Measurements from ENCODE around the gene CHCHD10. TPM values are rescaled to one million over a fixed set of nuclear protein-coding genes. Genes with fewer than 3 reads are reported as not detected.
A peak's percentile ranks its signal among the peaks of the same experiment; 100 is the strongest.

CHCHD10 gene
- total and polyA plus RNA-seq, 2 donors (not counting 1 experiment from before 2014, with no cell fraction given) = 54.0 to 124 TPM

DNA sequence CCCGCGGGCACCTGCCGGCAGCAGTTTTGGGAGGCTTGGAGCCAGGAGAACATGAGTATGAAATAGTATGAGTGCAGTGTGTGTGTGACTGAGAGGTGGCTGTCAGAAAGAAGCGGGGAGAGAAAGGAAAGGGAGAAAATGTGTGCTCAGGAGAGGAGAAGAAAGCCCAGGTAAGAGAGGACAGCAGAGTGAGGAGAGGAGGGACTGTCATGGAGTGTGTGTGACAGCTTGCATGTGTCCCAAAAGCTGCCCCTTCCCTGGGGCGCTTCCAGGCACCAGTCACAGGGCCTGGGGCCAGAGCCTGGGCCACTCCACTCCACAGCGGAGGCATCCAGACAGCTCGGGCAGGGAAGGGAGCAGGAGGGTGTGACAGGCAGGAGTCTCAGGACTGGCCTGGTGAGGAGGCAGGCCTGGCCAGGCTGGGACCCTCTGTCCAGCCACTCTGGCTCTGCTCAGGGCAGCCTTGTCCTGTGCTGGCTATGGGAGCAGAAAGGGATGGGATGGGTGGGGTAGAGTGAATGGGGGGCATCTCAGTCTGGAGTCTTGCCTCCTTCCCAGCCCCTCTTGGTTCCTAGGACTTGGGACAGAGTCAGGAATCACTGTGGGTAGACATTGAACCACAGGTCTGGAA is 5.8 kb upstream of the CHCHD10 start:
- Mint-ChIP-seq H3K4me1 (peaks cover 34% of the 10 kb centered on the region), H3K9me3 (ENCODE audit: insufficient read depth) (no peaks in the 10 kb centered on the region), H3K27me3 (no peaks in the 10 kb centered on the region), H3K27ac (peak overlapping the region; percentile 54), H3K4me3 (peak overlapping the region; percentile 92)
- 93% methylated on average over 5 of the region's 7 CpGs for WGBS (ENCODE audit: insufficient coverage)
- no peaks in the 10 kb centered on the region for H3K9me3 ChIP-seq (ENCODE audit: control extremely low read depth in 1 of 3, control insufficient read depth in 2 of 3, insufficient read depth in 1 of 3, low read length in 2 of 3)
- H3K79me2 ChIP-seq (ENCODE audit: control insufficient read depth, insufficient read depth, low read length) = peaks cover 14% of the 10 kb centered on the region
- peak overlapping the region; percentile 65 for H3K9ac ChIP-seq (ENCODE audit: low read length)
- CTCF ChIA-PET = interaction anchor here (0.9 to 12.8 kb wide), 12 partner anchors 16 to 84 kb away, joined by 3 to 188 read pairs (median 4); partner anchors contain the start of genes SLC2A11, VPREB3 and ZNF70
- POLR2A ChIA-PET = interaction anchor here (0.9 to 14.3 kb wide), 9 partner anchors 21 to 121 kb away, joined by 3 to 174 read pairs (median 5); partner anchors contain the start of genes DERL3, MIF, SLC2A11 and VPREB3
- no peak for TF ChIP-seq EZH2 (IDR thresholded peaks at IDR 0.05; ENCODE audit: borderline replicate concordance, insufficient read depth, low read depth, low read length, poor library complexity, severe bottlenecking)
- TF ChIP-seq, protein P1, sequence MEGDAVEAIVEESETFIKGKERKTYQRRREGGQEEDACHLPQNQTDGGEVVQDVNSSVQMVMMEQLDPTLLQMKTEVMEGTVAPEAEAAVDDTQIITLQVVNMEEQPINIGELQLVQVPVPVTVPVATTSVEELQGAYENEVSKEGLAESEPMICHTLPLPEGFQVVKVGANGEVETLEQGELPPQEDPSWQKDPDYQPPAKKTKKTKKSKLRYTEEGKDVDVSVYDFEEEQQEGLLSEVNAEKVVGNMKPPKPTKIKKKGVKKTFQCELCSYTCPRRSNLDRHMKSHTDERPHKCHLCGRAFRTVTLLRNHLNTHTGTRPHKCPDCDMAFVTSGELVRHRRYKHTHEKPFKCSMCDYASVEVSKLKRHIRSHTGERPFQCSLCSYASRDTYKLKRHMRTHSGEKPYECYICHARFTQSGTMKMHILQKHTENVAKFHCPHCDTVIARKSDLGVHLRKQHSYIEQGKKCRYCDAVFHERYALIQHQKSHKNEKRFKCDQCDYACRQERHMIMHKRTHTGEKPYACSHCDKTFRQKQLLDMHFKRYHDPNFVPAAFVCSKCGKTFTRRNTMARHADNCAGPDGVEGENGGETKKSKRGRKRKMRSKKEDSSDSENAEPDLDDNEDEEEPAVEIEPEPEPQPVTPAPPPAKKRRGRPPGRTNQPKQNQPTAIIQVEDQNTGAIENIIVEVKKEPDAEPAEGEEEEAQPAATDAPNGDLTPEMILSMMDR (IDR thresholded peaks at IDR 0.05) = no peak
- H3K36me3 ChIP-seq (replicated peaks in 1 of 2; ENCODE audit: control extremely low read depth in 1 of 2, control insufficient read depth in 1 of 2, extremely low read depth in 1 of 2, insufficient read depth in 2 of 2, low read length in 1 of 2) = no peaks in the 10 kb centered on the region
- DNase-seq = no peak
- peak overlapping the region; percentile 81 for H2AFZ ChIP-seq (ENCODE audit: insufficient read depth, low read depth, low read length, poor library complexity, severe bottlenecking)
- H3K27ac ChIP-seq (ENCODE audit: low read length in 2 of 2) = no peak overlapping the region
- no peak for ATAC-seq (ENCODE audit: low read depth)
- intact Hi-C loops (cut with micrococcal nuclease) = no loop called here
- H4K20me1 ChIP-seq (ENCODE audit: control insufficient read depth, insufficient read depth, low read length, poor library complexity, severe bottlenecking) = peaks cover 7% of the 10 kb centered on the region
- no peaks in the 10 kb centered on the region for H3K27me3 ChIP-seq (replicated peaks in 1 of 4; ENCODE audit: control extremely low read depth in 1 of 4, control insufficient read depth in 3 of 4, insufficient read depth in 4 of 4, low read length in 3 of 4)
- H3K4me3 ChIP-seq (ENCODE audit: control extremely low read depth in 1 of 5, extremely low read depth in 1 of 5, insufficient read depth in 1 of 5, low read depth in 2 of 5, low read length in 4 of 5) = peak overlapping the region in 3 of 5 experiments; percentile 37 to 50 (median 48)
- peak overlapping the region; percentile 95 for H3K4me2 ChIP-seq (replicated peaks; ENCODE audit: low read depth, low read length, poor library complexity, severe bottlenecking)
- H3K4me1 ChIP-seq (ENCODE audit: control insufficient read depth in 2 of 2, insufficient read depth in 2 of 2, low read length in 2 of 2) = peaks cover 35 to 48% of the 10 kb centered on the region in 2 donors
